ENCODE measurements around the gene PCDHA2. TPM values are rescaled to one million over a fixed set of nuclear protein-coding genes. Genes with fewer than 3 reads are reported as not detected.
"Not testable (repeated sequence)": the region's sequence is repeated elsewhere in the genome, so short reads cannot be mapped to it uniquely, and the experiment has no call there.

PCDHA2 gene
- total RNA-seq, 2 donors from 2014 or later: 0.26 to 1.3 TPM

- ATAC-seq (no peak), DNase-seq (no peak)
- Histone ChIP-seq H3K27ac (no peak overlapping the region), H3K4me1 (no peaks in the 10 kb centered on the region), H3K9me3 (peaks cover 0 to 42% (median 0%) of the 10 kb centered on the region in 3 donors), H3K27me3 (no peaks in the 10 kb centered on the region), H3K4me3 (no peak overlapping the region), H3K36me3 (replicated peaks in 1 of 2; ENCODE audit: insufficient read depth in 1 of 2, low read depth in 2 of 2) (no peaks in the 10 kb centered on the region)
- TF ChIP-seq CTCF (IDR thresholded peaks at IDR 0.05) (no peak), POLR2A (IDR thresholded peaks at IDR 0.05) (no peak)
- WGBS, 2 donors: 55 to 68% methylated on average over 1 of the region's 1 CpG
- intact Hi-C loops (cut with DNase I): no loop called here
Measured at GRCh38 chr5:140780512-140780911, 14.1 kb upstream of the PCDHA2 start.

GRCh38 chr5:140785905-140786686 is 8.6 kb upstream of the PCDHA2 start, which contains the start of gene PCDHA1:
Gene PCDHA1 (plus strand): TSS chr5:140786140.
- Histone ChIP-seq H3K4me3 (no peak within 1 kb of the TSS), H3K36me3 (replicated peaks in 1 of 2; ENCODE audit: insufficient read depth in 1 of 2, low read depth in 2 of 2) (no peaks in the 10 kb centered on the region), H3K27ac (no peak within 1 kb of the TSS), H3K4me1 (no peaks in the 10 kb centered on the region), H3K27me3 (peaks cover 0 to 10% of the 10 kb centered on the region in 2 donors), H3K9me3 (peaks cover 0 to 57% (median 11%) of the 10 kb centered on the region in 3 donors)
- no peak for DNase-seq
- 16 to 24% methylated on average over 17 to 29 of the region's 29 CpGs for WGBS, 2 donors
- no peak for ATAC-seq
- TF ChIP-seq POLR2A (IDR thresholded peaks at IDR 0.05): no peak
- TF ChIP-seq CTCF (IDR thresholded peaks at IDR 0.05): no peak
- intact Hi-C loops (cut with DNase I): no loop called here

GRCh38 chr5:140787422-140787821 is 7.2 kb upstream of the PCDHA2 start:
- ATAC-seq; H3K4me3 ChIP-seq; H3K4me1 ChIP-seq; DNase-seq; H3K36me3 ChIP-seq (replicated peaks in 1 of 2; ENCODE audit: insufficient read depth in 1 of 2, low read depth in 2 of 2); H3K27ac ChIP-seq; H3K27me3 ChIP-seq; intact Hi-C loops (cut with DNase I): not testable (repeated sequence)
- WGBS, 2 donors: 23 to 52% methylated on average over 26 to 44 of the region's 44 CpGs
- peaks cover 0 to 61% (median 11%) of the 10 kb centered on the region in 3 donors for H3K9me3 ChIP-seq

- H3K4me1 ChIP-seq: not testable (repeated sequence)
Measured at GRCh38 chr5:140787849-140788504, 6.7 kb upstream of the PCDHA2 start.

GRCh38 chr5:140791089-140791488 is 3.6 kb upstream of the PCDHA2 start:
- TF ChIP-seq CTCF (IDR thresholded peaks at IDR 0.05): no peak
- TF ChIP-seq POLR2A (IDR thresholded peaks at IDR 0.05): no peak
- no peak overlapping the region for H3K4me3 ChIP-seq
- WGBS, 2 donors: 6 to 26% methylated on average over 2 of the region's 2 CpGs
- no peak overlapping the region for H3K27ac ChIP-seq
- no peaks in the 10 kb centered on the region for H3K36me3 ChIP-seq (replicated peaks in 1 of 2; ENCODE audit: insufficient read depth in 1 of 2, low read depth in 2 of 2)
- intact Hi-C loops (cut with DNase I): no loop called here
- no peaks in the 10 kb centered on the region for H3K4me1 ChIP-seq
- H3K9me3 ChIP-seq: peaks cover 0 to 73% (median 11%) of the 10 kb centered on the region in 3 donors
- H3K27me3 ChIP-seq: peaks cover 0 to 8% of the 10 kb centered on the region in 2 donors
- DNase-seq (no peak), ATAC-seq (no peak)

More at GRCh38 chr5:140787849-140788504, 6.7 kb upstream of the PCDHA2 start:
- peaks cover 0 to 60% (median 11%) of the 10 kb centered on the region in 3 donors for H3K9me3 ChIP-seq
- H3K4me3 ChIP-seq; H3K36me3 ChIP-seq (replicated peaks in 1 of 2; ENCODE audit: insufficient read depth in 1 of 2, low read depth in 2 of 2); DNase-seq; intact Hi-C loops (cut with DNase I); H3K27ac ChIP-seq; H3K27me3 ChIP-seq; ATAC-seq: not testable (repeated sequence)
- 31 to 36% methylated on average over 3 to 69 of the region's 70 CpGs for WGBS, 2 donors

Data from body of pancreas (tissue), 4 donors.